ENCODE results near the gene PARP4.

GRCh38 chr13:24512197-24512907 is at the start of gene PARP4:
- TF ChIP-seq EZH2phosphoT487 (IDR thresholded peaks at IDR 0.05; ENCODE audit: insufficient read depth, low read depth) (no peak), EZH2 (IDR thresholded peaks at IDR 0.05; ENCODE audit: insufficient read depth, poor library complexity, severe bottlenecking) (no peak)
